Panc1 (cell line): ENCODE data around the gene FGF14. TPM values are rescaled to one million over a fixed set of nuclear protein-coding genes. Genes with fewer than 3 reads are reported as not detected.

Source experiments
- ATAC-seq: fragments of 200-7000 bp; cut with Tn5 transposase; 2 replicates; pipeline ENCODE4 v1.9.1; 2020; ENCODE audit warnings: mild to moderate bottlenecking, moderate library complexity
- BruUV-seq: library from RNA; stranded (reverse); fragments of 400-500 nt; replicated peaks from 2 replicates; lab custom pipeline; 2021; lab: Mats Ljungman, UMichigan
- CTCF ChIA-PET: fragments of 300-600 bp; sonication (Branson Sonifier 250); formaldehyde crosslinking; loops from one replicate; lab custom pipeline; 2022; ENCODE audit warnings: antibody characterized with exemption; lab: Charles Lee
- POLR2A ChIA-PET: fragments of 300-600 bp; sonication (Branson Sonifier 250); formaldehyde crosslinking; loops from one replicate; lab custom pipeline; 2022; ENCODE audit warnings: antibody characterized with exemption; lab: Charles Lee
- DNase-seq: peaks from one replicate; pipeline ENCODE4 v3.0.0-alpha.2; 2010; ENCODE audit warnings: low read depth, low spot score
- H3K27ac ChIP-seq: 2 replicates; pipeline ENCODE4 v1.5.1; 2011; ENCODE audit warnings: mild to moderate bottlenecking, low read length, inconsistent platforms
- H3K27me3 ChIP-seq: fragments of 200-500 bp; sonication (Bioruptor generic); 2 replicates; pipeline ENCODE4 v1.6.0; 2014; ENCODE audit warnings: low read length, inconsistent platforms; ENCODE audit not compliant: control insufficient read depth, insufficient read depth
- H3K36me3 ChIP-seq: fragments of 200-500 bp; sonication (Bioruptor generic); 2 replicates; pipeline ENCODE4 v1.5.1; 2014; ENCODE audit warnings: inconsistent platforms, mild to moderate bottlenecking, low read length, moderate library complexity; ENCODE audit not compliant: control insufficient read depth, insufficient read depth
- H3K4me1 ChIP-seq: 2 replicates; pipeline ENCODE4 v1.5.1; 2011; ENCODE audit warnings: inconsistent platforms, mild to moderate bottlenecking, low read length, moderate library complexity; ENCODE audit not compliant: control insufficient read depth, insufficient read depth
- H3K4me3 ChIP-seq, 2 experiments: 2 replicates each; pipeline ENCODE4 v1.5.1; 2011 to 2012; ENCODE audit warnings: low read depth in 2 of 2, low read length in 2 of 2, mild to moderate bottlenecking in 2 of 2, inconsistent platforms in 1 of 2, moderate library complexity in 1 of 2
- H3K9me3 ChIP-seq: fragments of 200-500 bp; sonication (Bioruptor generic); 2 replicates; pipeline ENCODE4 v1.5.1; 2014; ENCODE audit warnings: low read depth, mild to moderate bottlenecking, inconsistent platforms, low read length, moderate library complexity; ENCODE audit not compliant: control insufficient read depth, insufficient read depth
- CTCF ChIP-seq: fragments of 450-650 bp; IDR thresholded peaks from 2 replicates; pipeline ENCODE4 v1.5.1; 2017; ENCODE audit warnings: mild to moderate bottlenecking
- POLR2AphosphoS5 ChIP-seq: IDR thresholded peaks from 2 replicates; pipeline ENCODE4 v1.6.1; 2012; ENCODE audit warnings: mild to moderate bottlenecking, low read depth, low read length, moderate library complexity
- REST ChIP-seq, 2 experiments: IDR thresholded peaks; 2 replicates each; pipeline ENCODE4 v1.6.1; 2011 to 2012; ENCODE audit warnings: low read depth in 2 of 2, control low read depth in 1 of 2, low read length in 1 of 2, mild to moderate bottlenecking in 1 of 2, moderate library complexity in 1 of 2; ENCODE audit not compliant: insufficient read depth in 1 of 2
- SIN3A ChIP-seq: IDR thresholded peaks from 2 replicates; pipeline ENCODE4 v1.6.1; 2012; ENCODE audit warnings: low read depth, mild to moderate bottlenecking, low read length, moderate library complexity, borderline replicate concordance; ENCODE audit not compliant: insufficient read depth
- TCF7L2 ChIP-seq: IDR thresholded peaks from 2 replicates; pipeline ENCODE4 v1.6.1; 2011; ENCODE audit warnings: mild to moderate bottlenecking, low read depth, low read length, inconsistent platforms
- in situ Hi-C: cut with HindIII; loops from 2 replicates; pipeline ENCODE4 v1.10.0; 2016; ENCODE audit warnings: low sequenced_read_pairs, low pct_unique_long_range_greater_than_20kb
- intact Hi-C: fragments of 100-400 bp; cut with micrococcal nuclease; formaldehyde crosslinking; loops from one replicate; pipeline ENCODE4 v1.10.0; 2022; ENCODE audit not compliant: unreplicated experiment
- total RNA-seq: library from RNA; stranded (reverse); gene quantifications from one replicate; pipeline ENCODE4 v1.2.1, GENCODE V29; 2021; ENCODE audit not compliant: unreplicated experiment

The FGF14 gene
- total RNA-seq, 1 experiment from 2014 or later = 0.03 TPM

- DNase-seq (no peak), ATAC-seq (no peak)
- no peak for TF ChIP-seq TCF7L2
- TF ChIP-seq CTCF = no peak
- no peak for TF ChIP-seq POLR2AphosphoS5
- no peak for TF ChIP-seq REST (IDR thresholded peaks at IDR 0.05; ENCODE audit: insufficient read depth in 1 of 2, low read depth in 2 of 2, low read length in 1 of 2)
- TF ChIP-seq SIN3A = no peak
- Histone ChIP-seq H3K4me1 (no peaks in the 10 kb centered on the region), H3K36me3 (no peaks in the 10 kb centered on the region), H3K9me3 (no peaks in the 10 kb centered on the region), H3K27me3 (peaks cover 3% of the 10 kb centered on the region; the same call in 1 of the 2 replicates), H3K27ac (no peak overlapping the region), H3K4me3 (no peak overlapping the region)
- ChIA-PET CTCF (no interaction called here), POLR2A (no interaction called here)
- BruUV-seq = no TSS peak
- intact Hi-C loops = loop anchor here (5.0 kb wide), 3 partner anchors 155 to 800 kb away; no protein-coding TSS in a partner anchor
- in situ Hi-C loops = no loop called here
These were observed 459.2 kb downstream of the FGF14 start for GRCh38 chr13:101942535-101943157.

GRCh38 chr13:101942038-101942437 lies 459.8 kb downstream of the FGF14 start:
- Histone ChIP-seq H3K36me3 (no peaks in the 10 kb centered on the region), H3K27me3 (peaks cover 3% of the 10 kb centered on the region; the same call in 1 of the 2 replicates), H3K4me1 (no peaks in the 10 kb centered on the region), H3K9me3 (no peaks in the 10 kb centered on the region), H3K27ac (no peak overlapping the region), H3K4me3 (no peak overlapping the region)
- DNase-seq (peak; percentile 13), ATAC-seq (peak; percentile 82)
- in situ Hi-C loops = no loop called here
- intact Hi-C loops = loop anchor here (5.0 kb wide), 3 partner anchors 155 to 800 kb away; no protein-coding TSS in a partner anchor
- ChIA-PET POLR2A (no interaction called here), CTCF (no interaction called here)
- no TSS peak for BruUV-seq
- no peak for TF ChIP-seq POLR2AphosphoS5
- TF ChIP-seq CTCF = peak; percentile 58; the same call in 1 of the 2 replicates
